Activated T-helper 1 cell treated with anti-CD3 and anti-CD28 coated beads, Interleukin-2, amount 50 U/mL, for 16 hours (primary cell): ENCODE results near the gene SLC25A47.

Experiments used
- DNase-seq, 2 donors: peaks; one replicate each; pipeline ENCODE4 v3.0.0-alpha.2; 2020; ENCODE audit warnings: low read depth in 1 of 2, low spot score in 1 of 2

The SLC25A47 gene

DNA sequence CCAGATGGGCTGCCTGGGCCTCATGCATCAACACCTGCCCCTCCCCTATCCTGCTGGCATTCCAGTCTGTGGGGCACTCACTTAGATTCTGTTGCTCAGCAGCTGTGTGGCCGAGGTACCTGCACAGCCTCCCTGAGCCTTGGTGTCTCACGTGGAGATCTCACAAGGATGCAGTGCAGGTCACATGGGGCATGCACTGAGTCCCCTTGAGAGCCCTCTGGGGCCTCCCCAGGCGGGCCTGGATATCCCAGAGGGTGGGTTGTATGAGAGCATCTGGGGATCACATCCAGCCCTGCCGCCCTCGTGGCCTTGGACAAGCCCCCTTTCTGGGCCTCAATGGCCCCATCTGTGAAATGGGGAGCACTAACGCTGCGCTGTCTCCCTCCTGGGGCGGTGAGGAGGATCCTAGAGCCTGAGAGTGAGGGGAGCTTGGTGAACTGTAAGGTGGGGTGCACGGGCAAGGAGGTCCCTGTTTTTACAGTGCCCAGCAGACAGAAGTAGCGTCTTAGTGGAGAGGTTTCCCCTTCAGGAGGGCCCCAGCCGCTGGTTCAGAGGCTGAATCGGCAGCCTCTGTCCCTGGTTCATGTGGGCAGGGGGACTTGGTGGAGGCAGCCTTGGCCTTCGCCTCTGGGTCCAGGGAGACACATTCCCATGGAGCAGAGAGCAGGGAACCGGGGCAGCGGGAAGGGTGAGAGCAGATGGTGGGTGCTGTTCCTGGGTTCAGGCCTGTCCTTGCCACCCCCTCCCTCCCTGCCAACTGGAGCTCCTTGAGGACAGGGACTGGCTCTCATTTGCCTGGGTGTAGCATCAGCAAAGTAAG is 791 bp upstream of the SLC25A47 start:
- DNase-seq: no peak

DNA sequence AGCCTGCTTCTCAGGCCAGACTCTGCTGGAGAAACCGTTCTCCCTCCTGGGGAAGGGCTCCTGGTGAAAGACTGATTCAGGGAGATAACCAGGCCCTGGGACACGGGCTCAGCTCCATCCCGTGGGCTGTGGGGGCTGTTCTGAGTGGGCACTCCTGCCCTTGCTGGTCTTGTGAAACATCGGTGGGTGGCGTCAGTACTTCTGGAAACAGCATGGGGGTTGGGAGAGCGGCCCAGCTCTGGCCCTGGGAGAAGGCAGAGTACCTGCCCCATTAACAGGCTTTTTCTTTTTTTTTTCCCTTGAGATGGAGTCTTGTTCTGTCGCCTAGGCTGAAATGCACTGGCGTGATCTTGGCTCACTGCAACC is 786 bp downstream of the SLC25A47 start:
- DNase-seq: no peak

DNA sequence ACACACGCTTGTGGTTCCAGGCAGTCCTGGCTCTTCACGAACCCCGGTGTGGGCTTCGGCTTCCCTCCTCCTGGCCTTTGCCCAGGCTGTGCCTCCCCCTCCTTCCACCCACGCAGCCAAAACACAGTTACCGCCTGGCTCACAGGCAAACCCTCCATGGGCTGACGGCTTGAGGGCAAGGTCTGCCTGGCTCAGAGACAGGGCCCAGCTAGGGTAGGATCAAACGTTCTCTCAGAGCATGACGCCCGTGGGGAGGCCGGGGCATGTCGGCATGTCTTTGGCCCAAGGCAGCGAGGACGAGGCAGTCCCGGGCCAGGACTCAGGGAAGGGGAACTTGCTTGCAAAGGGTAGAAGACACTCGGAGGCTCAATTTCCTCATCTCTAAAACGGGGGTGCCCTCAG is 2.1 kb downstream of the SLC25A47 start:
- DNase-seq: no peak

DNA sequence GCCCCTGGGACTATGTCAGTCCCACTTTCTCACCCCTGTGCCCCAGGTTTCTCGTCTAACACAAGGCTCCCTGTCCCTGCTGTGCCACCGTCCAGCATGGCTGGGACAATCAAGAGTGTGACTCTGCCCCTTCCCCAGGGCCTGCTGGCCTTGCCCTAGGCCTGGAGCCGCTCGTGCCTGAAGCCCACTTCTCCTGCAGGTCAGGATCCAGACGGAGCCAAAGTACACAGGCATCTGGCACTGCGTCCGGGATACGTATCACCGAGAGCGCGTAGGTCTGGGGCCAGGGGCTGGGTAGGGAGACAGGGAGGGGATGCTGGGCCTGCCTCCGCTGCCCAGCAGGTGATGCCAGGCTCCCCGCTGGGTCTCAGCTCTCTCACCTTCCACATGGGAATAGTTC is 2.8 kb downstream of the SLC25A47 start:
- no peak for DNase-seq

DNA sequence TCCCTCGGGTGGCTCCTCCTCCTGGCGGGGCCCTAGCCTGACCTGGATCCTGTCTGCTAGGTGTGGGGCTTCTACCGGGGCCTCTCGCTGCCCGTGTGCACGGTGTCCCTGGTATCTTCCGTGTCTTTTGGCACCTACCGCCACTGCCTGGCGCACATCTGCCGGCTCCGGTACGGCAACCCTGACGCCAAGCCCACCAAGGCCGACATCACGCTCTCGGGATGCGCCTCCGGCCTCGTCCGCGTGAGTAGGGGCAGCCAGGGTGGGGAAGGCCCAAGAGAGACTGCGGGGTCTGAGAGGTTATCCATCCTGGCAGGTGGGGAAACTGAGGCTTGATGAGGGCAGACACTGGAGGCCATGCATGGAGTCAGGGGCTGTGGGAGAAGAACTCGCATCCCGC is 4.0 kb downstream of the SLC25A47 start:
- no peak for DNase-seq

DNA sequence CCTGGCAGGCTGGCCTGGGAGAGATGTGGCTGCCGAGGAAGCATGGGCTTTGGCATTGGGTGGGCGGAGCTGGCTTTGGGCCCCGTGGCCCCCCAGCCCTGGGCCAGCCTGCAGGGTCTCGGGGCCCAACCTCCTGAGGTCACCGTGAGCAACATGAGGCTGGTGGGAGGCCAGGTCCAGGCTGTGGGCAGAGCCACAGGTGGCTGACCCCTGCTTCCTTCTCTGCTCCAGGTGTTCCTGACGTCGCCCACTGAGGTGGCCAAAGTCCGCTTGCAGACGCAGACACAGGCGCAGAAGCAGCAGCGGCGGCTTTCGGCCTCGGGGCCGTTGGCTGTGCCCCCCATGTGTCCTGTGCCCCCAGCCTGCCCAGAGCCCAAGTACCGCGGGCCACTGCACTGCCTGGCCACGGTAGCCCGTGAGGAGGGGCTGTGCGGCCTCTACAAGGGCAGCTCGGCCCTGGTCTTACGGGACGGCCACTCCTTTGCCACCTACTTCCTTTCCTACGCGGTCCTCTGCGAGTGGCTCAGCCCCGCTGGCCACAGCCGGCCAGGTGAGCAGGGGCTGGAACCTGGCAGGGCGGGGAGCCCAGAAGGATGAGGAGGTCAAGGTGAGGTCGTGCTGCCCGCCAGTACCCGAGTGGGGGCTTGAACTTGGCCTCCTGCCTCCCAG is 5.5 kb downstream of the SLC25A47 start:
- no peak for DNase-seq

DNA sequence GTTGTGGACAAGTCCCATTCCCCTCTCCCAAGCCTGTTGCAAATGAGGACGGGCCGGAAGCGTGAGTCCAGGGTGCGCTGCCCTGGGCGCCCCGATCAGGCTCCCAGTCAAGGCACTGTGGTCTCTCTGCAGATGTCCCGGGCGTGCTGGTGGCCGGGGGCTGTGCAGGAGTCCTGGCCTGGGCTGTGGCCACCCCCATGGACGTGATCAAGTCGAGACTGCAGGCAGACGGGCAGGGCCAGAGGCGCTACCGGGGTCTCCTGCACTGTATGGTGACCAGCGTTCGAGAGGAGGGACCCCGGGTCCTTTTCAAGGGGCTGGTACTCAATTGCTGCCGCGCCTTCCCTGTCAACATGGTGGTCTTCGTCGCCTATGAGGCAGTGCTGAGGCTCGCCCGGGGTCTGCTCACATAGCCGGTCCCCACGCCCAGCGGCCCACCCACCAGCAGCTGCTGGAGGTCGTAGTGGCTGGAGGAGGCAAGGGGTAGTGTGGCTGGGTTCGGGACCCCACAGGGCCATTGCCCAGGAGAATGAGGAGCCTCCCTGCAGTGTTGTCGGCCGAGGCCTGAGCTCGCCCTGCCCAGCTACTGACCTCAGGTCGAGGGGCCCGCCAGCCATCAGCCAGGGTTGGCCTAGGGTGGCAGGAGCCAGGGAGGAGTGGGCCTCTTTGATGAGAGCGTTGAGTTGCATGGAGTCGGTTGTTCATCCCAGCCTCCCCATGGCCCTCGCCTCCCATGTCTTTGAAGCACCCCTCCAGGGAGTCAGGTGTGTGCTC is 6.3 kb downstream of the SLC25A47 start:
- DNase-seq: no peak

DNA sequence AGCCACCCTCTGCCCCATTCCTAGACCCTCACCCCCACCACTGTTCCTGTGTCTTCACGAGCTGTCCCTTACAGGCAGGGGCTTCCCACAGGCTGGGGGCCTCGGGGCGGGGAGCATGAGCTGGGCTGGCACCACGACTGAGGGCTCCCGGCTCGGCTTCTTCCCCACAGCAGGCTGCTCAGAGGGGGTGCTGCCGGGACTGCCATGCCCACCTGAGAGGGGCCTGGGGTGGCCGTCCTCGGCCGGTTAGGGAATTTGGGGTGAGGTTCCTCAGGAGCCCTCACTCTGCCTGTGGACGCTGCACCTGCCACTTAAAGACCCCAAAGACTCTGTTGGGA is 6.8 kb downstream of the SLC25A47 start:
- DNase-seq: no peak

DNA sequence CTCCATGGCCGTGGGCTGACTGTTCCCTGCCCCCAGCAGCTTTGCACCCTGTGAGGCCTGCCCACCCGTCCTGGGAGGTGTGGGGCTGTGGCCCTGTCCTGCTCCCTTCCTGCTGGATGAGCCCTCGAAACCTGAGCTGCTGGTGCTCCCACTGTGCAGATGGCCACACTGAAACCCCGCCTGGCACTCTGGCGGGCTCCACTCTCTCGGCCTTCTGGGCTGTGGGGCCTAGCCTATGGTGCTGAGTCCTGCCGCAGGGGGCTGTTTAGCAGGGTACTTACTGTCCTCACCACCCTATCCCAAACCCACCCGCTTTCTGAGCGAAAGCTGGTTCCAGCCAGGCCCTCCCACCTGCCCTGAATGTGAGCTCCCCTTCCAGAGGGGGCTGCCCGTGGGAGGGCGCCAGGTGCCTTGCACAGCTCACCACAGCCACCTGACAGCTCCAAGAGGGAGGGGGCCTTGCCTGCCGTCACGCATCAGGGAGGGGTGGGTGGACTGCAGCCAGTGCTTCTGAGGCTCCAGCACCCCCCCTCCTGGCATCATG is 7.3 kb downstream of the SLC25A47 start:
- no peak for DNase-seq

DNA sequence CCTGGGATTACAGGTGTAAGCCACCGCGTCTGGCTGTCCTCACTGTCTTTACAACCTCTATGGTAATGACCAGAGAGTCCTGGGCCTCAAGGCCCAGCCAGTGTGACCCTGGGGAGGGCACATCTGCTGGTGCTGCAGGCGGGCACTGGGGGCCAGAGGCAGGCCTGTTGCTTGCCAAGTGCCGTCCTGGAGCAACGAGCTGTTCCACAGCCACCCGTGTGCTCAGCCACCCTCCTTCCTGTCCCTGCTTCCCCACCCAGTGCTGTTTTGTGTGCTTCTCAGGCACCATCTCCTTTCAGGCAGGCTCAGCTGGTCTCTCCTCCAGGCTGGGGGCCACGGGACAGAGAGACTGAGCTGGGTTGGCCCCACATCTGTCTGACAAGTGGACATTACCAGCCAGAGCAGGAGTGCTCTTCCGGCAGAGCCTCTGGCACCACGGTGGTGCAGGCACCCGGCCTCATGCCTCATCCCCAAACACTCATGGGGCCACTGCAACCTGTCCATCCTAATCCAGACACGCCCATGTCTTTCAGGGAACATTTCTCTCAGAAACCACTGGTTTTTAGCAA is 9.0 kb downstream of the SLC25A47 start:
- no peak for DNase-seq

DNA sequence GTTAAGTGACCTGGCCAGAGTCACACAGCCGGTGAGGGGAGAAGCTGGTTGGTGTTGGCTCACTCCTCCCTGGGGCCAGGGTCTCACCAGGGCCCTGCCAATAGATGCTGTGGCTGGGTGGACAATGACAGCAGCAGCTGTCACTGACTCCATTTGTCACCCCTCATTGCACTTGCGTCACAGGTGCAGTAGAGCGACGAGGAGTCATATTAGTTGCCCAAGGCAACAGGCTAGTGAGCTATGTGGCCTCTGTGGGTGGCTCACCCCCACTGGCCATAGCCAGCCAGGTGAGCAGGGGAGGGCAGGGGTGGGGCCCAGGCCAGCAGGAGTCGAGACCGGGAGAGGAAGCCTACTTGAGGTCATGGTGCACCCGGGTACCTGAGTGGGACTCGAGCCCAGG is 9.7 kb downstream of the SLC25A47 start:
- DNase-seq: no peak

DNA sequence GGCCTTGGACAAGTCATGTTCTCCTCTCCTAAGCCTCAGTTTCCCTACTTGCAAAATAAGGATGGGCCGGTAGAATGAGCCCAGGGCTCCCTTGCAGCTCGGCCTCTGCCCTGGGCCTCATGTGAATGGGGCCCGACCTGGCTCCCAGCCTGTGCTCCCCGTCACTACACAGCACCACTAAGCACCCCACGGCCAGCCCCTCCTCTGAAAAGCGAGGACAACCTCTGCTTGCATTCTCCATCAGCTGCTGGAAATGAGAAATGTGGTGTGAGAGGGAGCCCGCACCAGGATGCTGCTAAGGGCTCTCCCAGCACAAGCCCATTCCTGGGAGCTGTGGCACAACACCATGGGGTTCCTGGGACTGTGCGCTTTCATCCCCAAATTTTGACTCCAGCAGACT is 10.2 kb downstream of the SLC25A47 start:
- DNase-seq: no peak

DNA sequence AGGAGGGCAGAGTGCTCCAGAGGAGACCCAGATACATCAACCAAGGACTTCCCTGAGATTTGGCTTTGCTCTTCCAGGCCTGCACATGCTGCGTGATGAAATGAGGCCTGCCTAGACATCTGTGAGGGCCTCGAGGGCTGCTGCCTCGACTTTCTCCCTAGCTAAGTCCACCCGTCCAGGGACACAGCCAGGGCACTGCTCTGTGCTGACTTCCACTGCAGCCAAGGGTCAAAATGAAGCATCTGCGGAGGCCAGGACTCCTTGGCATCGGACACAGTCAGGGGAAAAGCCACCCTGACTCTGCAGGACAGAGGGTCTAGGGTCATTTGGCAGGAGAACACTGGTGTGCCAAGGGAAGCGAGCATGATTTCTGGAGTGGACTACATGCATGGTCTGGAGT is 10.7 kb downstream of the SLC25A47 start:
- no peak for DNase-seq

DNA sequence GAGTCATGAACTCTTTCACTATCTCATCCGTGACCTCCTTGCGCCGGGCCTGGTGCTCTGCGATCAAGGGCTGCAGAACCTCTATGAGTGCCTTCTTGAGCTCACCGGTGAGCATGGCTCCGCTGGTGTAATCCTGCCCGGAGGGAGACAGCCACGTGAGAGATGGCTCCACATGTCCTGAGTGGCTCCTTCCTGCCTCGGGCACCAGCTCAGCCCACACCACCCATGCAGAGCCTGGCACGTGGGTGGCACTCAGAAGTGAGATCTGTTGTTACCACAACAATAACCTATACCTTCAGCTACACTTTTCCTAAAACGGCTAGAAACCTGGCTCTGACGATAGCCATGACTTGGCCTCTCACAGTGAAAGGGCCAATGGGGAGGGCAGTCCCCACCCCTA is 11.8 kb downstream of the SLC25A47 start:
- DNase-seq: no peak

DNA sequence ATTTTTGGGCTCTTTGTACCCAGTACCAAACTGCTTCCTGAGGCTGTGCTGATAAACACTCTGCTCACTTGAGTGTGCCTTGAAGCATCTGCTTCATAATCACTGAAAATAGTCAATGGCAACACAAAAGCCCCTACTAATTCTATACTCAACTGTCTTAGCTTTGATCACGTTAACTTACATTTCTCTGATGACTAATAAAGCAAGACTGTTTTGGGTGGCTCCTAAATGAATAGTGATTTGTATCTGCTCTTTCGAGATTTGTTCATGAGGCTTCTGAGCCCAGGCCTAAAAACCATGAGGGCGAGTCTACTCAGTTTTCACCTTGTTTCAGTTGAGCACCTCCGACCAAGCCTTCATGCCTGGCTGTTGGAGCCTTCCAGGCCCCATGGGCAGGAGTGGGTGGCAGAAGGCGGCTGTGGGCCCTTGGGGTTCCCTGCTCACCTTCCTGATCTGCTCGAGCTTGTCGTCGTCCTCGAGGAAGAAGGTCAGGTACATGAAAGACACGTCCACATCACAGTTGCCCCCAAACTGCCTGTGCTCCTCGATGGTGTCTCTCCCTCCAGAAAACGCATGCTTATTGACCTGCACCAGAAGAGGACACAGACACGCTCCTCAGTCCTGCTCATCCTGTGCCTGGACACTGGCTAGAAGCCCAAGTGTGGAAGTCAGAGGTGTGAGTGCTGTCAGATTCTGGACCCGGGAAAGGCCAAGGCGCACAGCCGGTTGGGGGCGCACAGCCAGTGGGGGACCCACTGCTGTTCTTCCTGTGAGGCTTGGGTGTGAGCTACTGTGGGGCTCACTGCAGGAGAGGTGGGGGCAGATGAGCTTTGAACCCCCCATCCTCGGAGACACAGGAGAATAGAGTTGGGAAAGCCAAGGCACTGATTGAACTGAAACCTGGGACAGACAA is 13.7 kb downstream of the SLC25A47 start:
- no peak for DNase-seq

DNA sequence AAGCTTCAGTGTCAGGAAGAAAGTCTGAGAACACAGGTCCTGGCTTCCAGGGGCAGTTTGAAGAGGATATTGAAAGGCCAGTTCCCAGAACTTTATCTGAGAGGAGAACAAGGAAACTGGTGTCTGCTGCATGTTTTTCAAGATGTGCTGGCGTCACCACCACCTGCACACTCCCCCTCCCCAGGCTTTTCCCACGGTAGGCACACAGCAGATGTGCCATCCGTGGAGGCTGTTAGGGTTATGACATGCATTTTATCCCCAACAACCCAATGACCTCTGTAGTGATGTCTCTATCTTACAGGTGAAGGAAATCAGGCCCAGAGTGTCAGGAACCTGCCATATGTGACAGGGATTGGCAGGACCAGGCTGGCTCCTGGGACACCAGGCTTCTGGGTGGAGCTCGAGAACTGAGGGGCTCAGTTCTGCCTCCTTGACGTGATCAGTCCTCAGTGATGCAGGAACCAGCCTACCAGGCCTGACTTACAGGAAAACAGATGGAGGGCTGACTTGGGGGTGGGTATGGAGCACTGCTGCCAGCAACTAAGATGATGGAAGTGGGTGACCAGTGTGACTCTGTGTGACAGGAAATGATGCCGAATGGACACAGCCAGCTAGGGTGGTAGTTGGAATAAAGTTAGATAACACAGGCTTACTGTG is 16.8 kb downstream of the SLC25A47 start:
- no peak for DNase-seq

DNA sequence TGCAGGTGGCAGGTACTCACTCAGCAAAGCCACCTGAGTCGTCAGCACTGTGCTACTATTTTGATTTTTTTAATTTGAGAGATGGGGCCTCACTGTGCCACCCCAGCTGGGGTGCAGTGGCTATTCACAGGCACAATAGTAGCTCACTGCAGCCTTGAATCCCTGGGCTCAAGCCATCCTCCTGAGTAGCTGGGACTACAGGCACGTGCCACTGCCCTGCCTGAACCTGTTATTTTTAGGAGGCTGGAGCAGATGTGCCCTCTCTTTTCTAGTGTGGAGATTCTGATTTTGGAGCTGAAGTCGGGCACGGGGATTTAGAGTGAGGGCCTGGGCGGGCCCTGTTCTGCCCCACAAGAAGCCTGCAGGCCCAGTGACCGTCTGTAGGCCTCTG is 17.3 kb downstream of the SLC25A47 start:
- DNase-seq: no peak

DNA sequence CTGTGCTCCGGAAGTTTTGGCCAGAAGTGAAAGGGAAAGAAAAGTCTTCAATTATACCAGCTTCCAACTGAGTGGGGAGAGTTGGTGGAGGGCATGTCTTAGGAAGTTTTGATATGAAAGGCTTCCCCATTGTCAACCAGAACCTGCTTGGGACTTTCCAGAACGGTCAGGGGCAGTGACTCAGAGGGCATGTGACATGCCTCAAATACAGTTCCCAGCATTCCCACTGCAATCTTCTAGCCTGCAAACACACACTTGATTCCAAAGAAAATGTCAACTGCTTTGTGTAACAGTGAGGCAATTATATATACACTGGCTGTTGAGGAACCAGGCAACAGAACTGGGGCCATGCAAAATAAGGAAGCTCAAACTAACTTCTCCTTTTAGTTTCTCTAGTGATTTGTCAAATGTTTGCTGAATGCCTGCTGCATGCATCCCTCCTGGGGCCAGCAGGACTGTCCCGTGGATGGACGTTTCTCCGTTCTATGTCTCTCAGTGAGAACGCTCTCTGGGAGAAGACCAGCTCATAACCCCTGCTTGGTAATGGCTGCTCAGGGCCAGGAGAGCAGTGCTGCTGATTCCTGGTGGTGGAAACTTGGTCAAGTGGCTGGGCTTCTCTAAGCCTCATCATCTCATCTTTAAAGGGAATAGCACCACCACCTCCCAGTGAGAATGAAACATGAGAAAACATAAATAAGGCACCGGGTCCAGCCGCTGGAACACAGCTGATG is 18.3 kb downstream of the SLC25A47 start:
- no peak for DNase-seq

DNA sequence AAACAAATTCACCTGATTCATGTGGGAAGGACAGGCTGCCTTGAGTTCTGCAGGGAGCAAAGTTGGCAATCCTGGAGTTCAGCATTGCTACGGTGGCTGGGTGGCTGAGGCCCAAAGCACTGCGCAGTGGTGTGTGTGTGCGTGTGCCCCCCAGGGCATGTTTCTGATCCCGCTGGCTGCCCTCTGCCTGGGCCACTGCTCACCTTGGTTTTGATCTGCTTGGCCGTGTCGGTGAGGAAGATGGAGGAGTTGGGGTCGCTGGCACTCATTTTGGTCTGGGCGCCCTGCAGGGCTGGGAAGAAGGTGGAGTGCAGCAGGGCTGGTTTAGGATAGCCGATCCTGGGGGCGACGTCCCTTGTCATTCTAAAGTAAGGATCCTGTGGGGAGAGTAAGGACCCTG is 19.1 kb downstream of the SLC25A47 start:
- DNase-seq: no peak
